Measurements from ENCODE around the gene EMC8.

DNA sequence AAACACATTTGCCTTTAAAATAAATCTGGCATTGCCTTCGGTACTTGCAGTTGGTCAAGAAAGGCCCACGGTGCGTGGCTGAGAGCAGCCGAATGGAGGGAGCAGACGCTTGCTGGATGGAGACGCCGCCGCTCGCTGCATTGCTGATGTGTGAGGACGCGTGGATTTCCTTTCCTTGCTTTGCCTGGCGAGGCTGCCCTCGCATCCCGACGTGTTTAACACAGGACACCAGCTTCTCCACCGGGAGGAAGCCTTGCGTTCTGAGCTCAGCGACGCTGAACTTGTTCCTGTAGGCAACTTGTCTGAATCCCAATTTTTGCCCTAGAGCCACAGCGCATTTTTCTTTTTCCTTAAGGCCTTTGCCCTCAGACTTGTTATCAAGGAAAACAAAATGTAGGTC lies 45.9 kb upstream of the EMC8 start:
- TF ChIP-seq, protein P1, sequence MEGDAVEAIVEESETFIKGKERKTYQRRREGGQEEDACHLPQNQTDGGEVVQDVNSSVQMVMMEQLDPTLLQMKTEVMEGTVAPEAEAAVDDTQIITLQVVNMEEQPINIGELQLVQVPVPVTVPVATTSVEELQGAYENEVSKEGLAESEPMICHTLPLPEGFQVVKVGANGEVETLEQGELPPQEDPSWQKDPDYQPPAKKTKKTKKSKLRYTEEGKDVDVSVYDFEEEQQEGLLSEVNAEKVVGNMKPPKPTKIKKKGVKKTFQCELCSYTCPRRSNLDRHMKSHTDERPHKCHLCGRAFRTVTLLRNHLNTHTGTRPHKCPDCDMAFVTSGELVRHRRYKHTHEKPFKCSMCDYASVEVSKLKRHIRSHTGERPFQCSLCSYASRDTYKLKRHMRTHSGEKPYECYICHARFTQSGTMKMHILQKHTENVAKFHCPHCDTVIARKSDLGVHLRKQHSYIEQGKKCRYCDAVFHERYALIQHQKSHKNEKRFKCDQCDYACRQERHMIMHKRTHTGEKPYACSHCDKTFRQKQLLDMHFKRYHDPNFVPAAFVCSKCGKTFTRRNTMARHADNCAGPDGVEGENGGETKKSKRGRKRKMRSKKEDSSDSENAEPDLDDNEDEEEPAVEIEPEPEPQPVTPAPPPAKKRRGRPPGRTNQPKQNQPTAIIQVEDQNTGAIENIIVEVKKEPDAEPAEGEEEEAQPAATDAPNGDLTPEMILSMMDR (IDR thresholded peaks at IDR 0.05): no peak
- TF ChIP-seq POLR2A (IDR thresholded peaks at IDR 0.05) (no peak), POLR2AphosphoS5 (IDR thresholded peaks at IDR 0.05) (no peak)
